Measurements from ENCODE around the gene RPN1. TPM values are rescaled to one million over a fixed set of nuclear protein-coding genes. Genes with fewer than 3 reads are reported as not detected.
"Not testable (repeated sequence)": the region's sequence is repeated elsewhere in the genome, so short reads cannot be mapped to it uniquely, and the experiment has no call there.

RPN1 gene
- total RNA-seq, 1 experiment from 2014 or later: 525 TPM

DNA sequence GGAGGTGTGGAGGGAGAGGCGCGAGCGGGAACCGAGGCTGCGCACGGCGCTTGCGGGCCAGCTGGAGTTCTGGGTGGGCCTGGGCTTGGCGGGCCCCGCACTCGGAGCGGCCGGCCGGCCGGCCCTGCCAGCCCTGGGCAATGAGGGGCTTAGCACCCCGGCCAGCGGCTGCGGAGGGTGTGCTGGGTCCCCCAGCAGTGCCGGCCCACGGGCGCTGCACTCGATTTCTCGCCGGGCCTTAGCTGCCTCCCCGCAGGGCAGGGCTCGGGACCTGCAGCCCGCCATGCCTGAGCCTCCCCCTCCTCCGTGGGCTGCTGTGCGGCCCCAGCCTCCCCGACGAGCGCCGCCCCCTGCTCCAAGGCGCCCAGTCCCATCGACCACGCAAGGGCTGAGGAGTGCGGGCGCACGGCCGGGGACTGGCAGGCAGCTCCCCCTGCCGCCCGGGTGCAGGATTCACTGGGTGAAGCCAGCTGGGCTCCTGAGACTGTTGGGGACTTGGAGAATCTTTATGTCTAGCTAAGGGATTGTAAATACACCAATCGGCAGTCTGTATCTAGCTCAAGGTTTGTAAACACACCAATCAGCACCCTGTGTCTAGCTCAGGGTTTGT lies 2.9 kb upstream of the RPN1 start:
- DNase-seq (ENCODE audit: low spot score): not testable (repeated sequence)

DNA sequence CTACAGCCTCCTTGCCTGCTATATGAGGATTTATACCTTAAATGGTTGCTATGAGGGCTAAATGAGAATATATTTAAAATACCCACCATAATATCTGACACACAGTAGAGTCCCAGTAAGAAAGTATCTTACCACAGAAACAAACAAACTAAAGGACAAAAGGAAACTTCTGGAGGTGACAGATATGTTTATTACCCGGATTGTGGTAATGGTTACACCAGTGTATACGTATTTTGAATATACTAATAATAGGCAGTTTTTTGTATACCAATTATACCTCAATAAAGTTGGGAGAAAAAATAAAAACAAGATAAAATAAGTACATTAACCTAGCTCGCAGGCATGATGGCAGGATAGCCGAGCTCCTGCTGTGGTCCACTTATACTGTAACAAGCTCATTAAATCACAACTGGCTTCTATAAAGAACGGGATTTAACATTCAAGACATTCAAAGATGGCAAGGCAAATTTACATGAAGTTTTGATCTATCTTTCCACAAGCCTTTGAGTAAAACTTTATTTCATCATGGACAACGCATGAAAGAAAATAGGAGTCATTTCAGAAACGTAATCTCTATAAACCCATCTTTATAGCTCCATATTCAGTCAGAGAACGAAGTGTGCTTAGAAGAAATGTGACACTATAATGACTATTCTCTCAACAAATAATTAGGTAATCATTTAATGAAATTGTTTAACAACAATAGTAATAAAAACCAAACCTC lies 1.5 kb downstream of the RPN1 start:
- DNase-seq (ENCODE audit: low spot score): no peak

DNA sequence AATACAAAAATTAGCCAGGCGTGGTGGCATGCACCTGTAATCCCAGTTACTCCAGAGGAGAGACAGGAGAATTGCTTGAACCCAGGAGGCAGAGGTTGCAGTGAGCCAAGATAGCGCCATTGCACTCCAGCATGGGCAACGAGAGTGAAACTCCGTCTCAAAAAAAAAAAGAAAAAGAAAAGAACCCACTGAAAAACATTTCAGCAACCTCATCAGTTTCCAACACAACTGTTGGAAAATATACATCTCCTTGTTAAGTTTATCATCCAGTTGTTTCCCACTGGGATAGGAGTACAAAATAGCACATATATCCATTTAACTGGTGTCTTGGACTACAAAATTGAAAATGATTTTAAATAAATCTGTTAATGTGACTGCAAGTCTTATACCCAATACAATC lies 2.2 kb downstream of the RPN1 start:
- no peak for DNase-seq (ENCODE audit: low spot score)

DNA sequence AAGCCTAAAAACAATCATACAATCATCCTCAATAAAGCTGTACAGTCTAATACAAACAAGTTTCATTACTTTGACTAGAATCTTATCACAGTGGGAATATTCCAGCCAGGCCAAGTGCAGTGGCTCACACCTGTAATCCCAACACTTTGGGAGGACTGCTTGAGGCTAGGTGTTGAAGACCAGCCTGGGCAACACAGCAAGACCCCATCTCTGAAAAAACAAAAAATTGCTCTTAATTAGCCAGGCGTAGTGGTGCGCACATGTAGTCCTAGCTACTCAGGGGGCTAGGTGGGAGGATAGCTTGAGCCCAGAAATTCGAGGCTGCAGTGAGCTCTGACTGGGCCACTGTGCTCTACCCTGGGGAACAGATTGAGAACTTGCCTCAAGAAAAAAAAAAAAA lies 3.3 kb downstream of the RPN1 start:
- no peak for DNase-seq (ENCODE audit: low spot score)

DNA sequence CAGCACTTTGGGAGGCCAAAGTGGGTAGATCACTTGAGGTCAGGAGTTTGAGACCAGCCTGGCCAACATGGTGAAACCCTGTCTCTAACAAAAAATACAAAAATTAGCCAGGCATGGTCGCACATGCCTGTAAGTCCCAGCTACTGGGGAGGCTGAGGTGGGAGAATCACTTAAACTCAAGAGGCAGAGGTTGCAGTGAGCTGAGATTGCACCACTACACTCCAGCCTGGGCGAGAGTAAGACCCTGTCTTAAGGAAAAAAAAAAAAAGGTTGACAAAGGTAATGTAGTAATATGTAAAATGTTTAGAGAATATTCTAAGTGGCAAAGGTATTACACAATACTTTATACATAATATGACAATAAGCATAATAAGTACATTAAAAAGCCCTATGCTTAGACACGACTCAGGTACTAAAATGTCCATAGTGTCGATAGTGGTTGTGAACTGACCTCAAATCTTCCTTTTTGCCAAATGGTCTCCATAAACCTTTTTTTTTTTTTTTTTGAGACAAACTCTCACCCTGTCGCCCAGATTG lies 16.5 kb downstream of the RPN1 start:
- DNase-seq (ENCODE audit: low spot score): no peak

DNA sequence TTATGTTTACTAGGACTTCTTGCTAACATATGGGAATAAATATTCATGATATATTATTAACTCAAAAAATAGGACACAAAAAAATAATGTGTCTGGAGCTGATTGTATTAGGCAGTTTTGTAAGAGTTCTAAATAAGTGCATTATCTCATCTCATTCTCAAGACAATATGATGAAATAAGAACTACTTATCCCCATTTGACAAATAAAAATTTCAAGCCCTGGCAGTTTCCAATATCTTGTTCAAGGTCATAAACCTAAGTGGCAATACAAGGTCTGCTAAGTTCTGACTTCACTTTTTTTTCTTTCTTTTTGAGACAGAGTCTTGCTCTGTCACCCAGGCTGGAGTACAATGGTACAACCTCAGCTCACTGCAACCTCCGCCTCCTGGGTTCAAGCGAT lies 18.3 kb downstream of the RPN1 start:
- DNase-seq (ENCODE audit: low spot score): no peak

DNA sequence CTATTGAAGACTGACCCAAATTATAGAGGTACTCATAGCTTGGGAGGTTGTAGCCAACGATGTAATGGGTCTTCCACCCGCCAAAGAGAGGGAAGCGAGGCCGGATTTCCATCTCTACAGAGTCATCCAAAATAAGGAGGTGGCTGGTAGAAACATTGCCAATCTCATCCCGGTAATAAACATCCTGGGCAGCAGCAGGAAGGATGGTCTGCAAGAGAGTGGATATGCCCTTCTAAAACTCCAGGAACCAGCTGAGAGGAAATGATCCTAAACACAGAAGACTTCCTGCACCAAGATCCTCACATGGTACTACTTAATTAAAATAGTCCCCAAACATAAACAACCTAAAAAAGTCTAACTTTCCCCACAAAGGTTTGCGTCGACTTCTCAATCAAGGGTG lies 20.7 kb downstream of the RPN1 start:
- no peak for DNase-seq (ENCODE audit: low spot score)

DNA sequence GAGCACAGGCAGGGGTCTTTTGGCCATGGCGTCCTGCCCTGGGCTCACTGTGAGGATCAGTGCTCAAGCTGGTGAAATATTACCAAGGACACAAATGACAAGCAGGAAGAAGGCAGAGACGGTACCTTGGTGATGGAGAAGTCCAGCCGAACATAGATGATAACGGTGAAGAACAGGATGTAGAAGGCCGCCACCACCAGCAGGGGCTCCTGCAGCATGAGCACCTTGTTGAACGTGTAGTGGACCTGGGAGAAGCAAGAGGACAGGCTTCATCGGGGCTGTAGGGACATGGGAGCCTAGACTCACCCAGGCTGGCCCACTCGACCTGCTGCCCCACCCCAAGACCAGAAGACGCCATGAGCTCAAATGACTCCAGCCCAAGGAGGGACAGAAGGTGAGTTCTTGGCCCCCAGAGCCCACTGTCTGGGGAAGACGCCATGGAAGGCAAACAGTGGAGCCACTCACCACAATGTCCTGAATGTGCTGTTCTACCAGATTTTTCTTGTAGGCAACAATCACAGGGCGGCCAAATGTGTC lies 25.1 kb downstream of the RPN1 start:
- no peak for DNase-seq (ENCODE audit: low spot score)

DNA sequence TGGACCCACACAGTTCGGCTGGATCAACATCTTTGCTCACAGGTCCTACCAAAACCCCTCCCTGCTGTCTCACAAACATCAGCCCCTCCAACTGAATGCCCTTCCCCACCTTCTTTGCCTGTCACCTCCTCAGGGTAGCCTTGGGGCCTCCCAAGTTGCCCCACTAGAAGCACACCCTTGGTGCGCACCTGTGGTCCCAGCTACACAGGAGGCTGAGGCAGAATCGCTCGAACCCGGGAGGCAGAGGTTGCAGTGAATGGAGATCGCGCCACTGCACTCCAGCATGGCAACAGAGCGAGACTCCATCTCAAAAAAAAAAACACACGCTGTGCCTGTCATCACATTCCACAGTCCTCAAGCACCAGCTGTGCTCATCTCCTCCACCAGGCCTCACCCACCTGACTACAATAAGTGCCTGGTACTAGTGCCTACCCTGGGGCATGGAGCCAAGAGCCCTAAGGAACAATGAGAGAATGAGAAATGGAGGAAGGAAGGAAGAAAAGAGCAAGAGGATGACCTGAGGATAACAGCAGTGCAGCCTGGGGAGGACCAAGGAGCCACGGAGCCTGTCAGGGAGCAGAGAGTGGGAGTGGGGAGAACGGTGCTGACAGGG lies 26.0 kb downstream of the RPN1 start:
- no peak for DNase-seq (ENCODE audit: low spot score)

DNA sequence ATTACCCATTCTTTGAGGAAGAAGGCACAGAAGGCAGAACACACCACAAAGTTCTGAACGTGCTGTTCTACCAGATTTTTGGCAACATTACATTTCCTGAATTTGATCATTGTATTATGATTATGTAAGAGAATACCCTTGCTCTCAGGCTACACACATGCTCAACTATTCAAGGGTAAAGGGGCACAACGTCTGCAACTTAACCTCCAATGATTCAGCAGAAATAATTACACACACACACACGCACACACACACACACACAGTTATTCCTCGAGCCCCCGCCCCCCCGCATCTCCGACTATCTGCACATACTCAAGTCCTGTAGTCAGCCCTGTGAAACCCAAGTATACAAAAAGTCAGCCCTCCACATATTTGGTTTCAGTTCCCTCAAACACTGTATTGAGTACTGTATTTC lies 26.8 kb downstream of the RPN1 start:
- peak; percentile 4 for DNase-seq (ENCODE audit: low spot score)

DNA sequence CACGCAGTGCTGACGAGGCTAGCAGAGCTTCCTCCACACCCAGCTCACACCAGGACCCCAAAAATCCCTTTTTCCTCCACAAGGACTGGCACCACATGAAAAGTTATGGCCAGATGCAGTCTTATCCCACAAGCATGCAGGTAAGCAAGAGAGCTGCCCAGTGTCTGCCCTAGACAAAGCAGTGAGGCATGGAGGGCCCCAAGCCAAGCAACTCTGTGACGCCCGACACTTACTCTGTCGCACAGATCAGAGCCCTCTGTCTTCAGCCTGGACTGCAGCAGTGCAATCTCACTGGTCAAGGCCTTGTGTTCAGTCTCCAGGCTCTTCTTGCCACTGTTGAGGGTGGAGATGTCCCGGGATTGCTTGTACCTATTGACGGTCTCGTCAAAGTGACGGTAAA lies 28.7 kb downstream of the RPN1 start:
- no peak for DNase-seq (ENCODE audit: low spot score)

DNA sequence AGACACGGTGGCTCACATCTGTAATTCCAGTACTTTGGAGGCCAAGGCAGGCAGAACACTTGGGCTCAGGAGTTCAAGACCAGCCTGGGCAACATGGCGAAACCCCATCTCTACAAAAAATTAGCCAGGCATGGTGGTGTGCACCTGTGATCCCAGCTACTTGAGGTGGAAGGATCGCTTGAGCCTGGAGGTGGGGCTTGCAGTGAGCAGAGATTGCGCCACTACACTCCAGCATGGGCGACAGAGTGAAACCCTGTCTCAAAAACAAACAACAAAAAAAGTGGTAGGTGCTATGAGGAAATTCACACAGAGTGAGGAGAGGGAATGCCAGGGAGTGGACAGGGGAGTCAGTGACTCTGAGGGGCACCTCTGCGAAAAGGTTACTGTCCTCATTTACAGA lies 29.4 kb downstream of the RPN1 start:
- DNase-seq (ENCODE audit: low spot score): no peak

DNA sequence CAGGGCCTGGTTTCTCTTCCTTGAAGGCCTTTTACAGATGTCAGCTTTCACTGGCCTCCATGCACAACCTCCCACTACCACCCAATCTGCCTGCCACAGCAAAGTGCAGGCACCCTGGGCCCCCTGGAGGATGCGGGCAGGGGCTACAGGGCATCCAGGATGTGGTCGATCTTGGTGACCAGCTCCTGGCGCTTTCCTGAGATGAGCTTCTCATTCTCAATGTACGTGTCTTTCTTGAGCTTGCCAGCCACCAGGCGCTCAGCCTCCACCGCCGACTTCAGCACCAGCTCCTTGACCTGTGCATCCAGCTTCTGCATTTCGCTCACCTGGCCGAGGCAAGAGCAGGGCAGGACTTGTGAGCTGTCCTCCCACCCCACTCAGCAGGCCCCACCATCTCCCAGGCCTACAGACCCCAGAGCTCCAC lies 30.3 kb downstream of the RPN1 start:
- DNase-seq (ENCODE audit: low spot score): peak; percentile 5

DNA sequence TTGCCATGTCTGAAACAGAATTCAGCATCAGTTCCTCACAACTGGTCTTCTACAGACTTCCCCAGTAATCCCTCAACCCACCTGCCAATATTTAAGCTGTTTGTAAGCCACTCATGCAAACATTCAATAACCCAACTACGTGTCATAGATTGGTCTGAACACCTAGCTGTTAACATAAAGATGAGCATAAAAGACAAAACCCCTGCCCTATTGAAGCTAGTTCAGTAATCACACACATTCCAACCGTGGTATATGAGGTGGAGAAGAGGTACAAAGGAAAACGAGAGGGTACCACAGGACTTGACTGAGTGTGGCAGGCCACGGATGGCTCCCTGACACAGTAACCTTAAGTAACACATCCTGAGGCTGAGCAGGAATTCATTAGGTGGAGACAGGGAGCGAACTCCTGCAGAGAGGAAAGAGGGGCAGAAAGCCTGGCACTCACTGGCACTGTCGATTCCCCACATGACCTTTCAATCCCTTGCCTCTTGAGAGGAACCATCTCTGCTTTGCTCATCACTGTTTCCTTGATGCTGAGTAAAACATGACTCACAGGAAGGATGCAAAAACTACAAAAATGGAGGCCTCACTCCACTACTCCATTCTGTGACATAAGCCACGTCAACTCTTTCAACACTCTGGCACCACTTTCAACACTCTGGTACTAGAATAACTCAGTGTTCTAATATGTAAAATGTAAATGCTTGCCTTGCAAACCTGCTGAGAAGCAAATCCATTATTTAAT lies 31.3 kb downstream of the RPN1 start:
- peak; percentile 18 for DNase-seq (ENCODE audit: low spot score)

DNA sequence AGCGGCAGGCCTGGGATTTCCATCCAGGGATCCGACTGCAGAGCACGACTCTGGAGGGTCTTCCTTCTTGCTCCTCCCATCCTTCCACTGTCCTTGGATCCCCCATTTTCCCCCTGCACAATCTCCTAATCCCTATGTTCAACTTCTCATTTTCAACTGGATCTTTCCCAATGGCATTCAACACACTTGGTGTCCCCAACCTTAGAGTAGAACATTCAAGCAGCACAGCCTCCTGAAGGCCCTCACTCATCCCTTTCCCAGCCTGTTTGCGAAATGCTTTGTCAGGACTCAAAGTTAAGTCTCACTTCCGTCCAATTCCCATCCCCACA lies 32.3 kb downstream of the RPN1 start:
- no peak for DNase-seq (ENCODE audit: low spot score)

DNA sequence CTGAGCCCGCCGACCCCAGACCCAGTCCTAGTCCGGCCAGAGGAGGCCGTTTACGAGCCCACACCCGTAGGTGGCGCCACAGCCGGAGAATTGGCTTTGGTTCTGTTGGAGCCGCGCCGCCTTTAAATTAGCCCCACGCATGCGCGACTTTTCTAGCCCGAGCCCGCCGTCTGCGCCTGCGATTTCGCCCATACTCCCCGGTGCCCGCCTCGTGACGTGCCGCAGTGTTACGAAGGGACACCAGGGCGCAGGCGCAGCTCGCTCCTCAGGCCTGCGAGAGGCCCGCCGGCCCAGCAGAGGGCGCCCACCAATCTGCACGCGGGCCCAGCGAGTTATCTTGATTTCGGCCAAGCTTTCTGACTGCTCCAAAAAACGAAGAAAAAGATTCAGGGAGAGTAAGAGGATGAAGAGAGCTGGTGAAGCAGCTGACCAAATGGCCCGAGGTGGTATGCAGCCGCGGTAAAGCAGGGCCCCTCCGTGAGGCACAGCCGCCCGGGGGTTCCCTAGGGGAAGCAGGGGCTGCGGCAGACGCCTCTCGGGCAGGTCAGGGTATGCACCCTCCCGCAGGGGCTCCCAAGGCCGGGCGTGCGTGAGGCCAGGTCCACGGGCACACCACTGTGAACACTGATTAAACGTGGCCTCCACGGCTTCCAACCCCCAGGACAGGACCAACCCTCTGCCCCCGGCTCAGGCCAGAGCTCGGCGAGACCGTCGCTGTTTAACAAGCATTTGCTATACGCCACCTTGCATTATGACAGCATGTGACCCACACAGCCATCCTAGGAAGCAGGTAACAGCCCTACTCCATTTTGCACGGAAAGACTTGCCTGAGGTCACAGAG lies 32.8 kb downstream of the RPN1 start:
- DNase-seq (ENCODE audit: low spot score): peak; percentile 98

DNA sequence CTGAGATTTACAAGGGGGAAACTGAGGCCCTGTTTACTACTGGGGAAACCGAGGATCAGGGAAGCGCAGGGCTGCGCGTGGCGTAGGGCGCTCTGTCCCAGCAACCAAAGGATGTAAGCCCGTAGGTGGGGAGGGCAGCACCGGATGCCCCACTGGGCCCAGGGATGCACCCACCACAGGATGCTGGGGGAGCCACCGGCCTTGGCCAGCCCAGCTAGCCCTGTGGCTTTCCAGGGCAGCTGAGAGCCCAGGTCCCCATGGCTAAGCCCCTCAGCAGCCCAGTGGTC lies 33.4 kb downstream of the RPN1 start:
- peak; percentile 7 for DNase-seq (ENCODE audit: low spot score)

DNA sequence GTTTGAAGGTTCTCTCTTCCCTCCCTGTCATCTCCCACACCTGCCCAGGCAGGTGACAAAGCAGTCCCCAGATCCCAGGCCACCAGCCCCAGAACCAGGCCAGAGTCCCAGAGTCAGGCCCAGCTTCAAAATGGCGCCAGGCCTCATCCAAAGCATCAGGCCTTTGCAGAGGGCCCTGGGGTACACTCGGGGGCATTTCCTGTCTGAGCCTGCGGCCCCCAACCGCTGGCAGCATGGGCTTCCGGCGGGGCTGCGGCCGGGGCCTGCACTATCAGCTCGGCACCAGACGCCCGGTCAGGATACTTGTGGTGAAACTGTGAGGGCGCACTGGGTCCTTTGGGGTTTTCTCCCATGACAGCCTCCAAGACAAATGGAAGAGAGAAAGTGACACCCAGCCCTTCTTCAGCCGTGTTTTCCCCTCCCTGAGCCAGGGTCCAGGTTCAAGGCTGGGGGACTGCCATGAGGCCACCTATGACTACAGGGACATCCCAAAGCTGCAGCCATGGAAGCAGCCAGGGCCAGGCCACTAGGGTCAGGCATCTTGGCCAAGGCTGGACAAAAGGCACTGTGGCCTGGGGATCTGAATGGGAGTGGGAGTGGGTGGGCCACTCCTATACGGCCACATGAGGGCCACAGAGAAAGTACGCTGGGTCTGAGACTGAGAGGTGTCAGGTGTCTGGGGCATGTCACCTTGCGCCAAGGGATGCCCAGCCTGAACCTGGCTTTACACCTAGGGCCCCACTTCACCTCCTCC lies 33.9 kb downstream of the RPN1 start:
- DNase-seq (ENCODE audit: low spot score): no peak

DNA sequence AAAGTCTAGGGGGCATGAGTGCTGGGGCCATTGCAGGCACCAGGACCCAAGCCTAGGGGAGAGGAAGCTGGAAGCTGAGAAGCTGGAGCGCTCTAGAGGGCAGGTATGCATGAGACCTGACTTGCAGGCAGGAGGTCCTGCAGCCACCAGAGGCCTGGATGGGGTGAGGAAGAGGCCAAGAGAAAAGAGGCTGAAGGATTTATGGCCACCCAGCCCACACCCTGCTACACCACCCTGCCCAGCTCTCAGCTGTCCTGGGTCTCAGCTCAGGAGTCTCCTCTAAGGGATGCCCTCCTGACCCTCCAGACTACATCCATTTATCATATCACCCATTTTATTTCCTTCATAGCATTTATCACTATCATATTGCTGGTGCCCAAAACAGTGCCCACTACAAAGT lies 36.5 kb downstream of the RPN1 start:
- no peak for DNase-seq (ENCODE audit: low spot score)

DNA sequence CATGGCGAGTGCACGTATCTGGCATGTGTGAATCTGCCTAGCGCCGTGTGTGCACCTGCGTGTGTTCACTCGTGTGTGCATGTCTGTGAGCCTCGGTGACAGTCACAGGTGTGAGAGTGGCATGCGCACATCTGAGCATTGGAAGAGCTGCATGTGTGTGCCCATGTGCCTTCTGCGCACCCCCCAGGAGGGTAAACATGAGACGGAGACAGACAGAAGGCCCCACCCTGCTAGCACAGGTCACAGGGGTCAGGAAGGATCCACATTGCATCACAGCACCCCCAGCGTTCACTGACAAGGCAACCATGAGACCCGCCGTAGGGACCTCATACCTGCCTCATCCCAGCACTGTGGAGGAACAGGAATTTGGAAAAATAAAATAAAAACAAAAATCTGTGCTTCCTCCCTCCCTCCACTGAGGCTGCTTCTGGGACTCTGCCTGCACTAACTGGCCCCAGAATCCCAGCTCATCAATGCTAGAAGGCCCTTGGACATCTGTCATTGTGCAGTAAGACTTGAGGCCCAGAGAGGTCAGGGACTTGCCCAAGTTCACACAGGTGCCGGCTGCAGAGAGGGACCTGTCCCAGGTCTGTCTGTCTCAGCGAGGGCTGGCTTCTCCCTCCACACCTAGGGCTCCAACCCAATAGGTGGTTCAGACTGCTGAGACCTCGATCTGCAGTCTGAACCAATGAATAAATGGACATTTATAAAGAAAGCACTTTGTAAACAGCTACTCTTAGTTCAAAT lies 37.4 kb downstream of the RPN1 start:
- DNase-seq (ENCODE audit: low spot score): no peak

Measured in H4 (cell line).